AG09309 (cell line): ENCODE data around the gene SRCIN1.

Source experiments
- DNase-seq: peaks from one replicate; pipeline ENCODE4 v3.0.0-alpha.2; 2010; ENCODE audit warnings: low read depth
- H3K4me3 ChIP-seq: 2 replicates; pipeline ENCODE4 v1.5.1; 2011; ENCODE audit warnings: mild to moderate bottlenecking, low read depth, low read length, moderate library complexity; ENCODE audit not compliant: control insufficient read depth
- TF ChIP-seq, protein P1 (sequence below): IDR thresholded peaks from 2 replicates; pipeline ENCODE4 v1.5.1; 2011; ENCODE audit warnings: mild to moderate bottlenecking, low read depth, low read length, inconsistent platforms; ENCODE audit not compliant: insufficient read depth, control insufficient read depth; ENCODE audit errors: missing control alignments

SRCIN1 gene

GRCh38 chr17:38574712-38575111, 31.0 kb downstream of the SRCIN1 start:
- DNase-seq = no peak
- H3K4me3 ChIP-seq = no peak overlapping the region
- TF ChIP-seq, protein P1, sequence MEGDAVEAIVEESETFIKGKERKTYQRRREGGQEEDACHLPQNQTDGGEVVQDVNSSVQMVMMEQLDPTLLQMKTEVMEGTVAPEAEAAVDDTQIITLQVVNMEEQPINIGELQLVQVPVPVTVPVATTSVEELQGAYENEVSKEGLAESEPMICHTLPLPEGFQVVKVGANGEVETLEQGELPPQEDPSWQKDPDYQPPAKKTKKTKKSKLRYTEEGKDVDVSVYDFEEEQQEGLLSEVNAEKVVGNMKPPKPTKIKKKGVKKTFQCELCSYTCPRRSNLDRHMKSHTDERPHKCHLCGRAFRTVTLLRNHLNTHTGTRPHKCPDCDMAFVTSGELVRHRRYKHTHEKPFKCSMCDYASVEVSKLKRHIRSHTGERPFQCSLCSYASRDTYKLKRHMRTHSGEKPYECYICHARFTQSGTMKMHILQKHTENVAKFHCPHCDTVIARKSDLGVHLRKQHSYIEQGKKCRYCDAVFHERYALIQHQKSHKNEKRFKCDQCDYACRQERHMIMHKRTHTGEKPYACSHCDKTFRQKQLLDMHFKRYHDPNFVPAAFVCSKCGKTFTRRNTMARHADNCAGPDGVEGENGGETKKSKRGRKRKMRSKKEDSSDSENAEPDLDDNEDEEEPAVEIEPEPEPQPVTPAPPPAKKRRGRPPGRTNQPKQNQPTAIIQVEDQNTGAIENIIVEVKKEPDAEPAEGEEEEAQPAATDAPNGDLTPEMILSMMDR = no peak

DNA sequence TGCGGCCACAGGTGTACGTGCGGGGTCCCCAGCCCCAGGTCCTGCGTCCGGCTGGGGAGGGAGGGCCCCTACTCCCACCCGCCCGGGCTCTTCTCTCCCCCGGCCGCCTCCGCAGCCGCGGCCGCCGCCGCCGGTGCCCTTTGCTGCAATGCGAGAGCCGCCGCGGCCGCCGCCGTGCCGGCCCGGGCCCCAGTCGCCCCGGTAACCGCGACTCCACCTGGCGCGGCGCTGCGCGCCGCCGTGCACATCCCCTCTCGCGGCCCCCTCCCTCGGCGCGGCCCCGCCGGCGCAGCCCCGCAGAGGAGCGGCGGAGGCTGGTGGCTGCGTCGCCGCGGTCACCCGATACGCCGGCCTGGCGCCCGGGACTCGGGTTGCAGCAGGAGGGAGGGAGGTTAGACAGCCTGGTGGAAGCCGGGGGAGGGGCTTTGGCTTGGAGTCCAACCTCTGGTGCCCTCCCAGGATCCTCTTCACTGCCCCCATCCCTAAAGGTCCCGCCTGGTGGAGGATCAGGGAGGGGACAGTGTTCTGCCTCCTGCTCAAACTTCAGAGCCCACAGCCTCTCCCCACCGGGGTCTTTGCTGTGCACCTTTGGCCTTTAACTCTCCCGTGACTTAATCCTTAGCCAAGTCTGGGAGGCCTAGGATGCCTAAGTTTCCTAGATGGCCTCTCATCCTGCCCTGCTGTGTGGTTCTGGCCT, 32.9 kb downstream of the SRCIN1 start:
- H3K4me3 ChIP-seq = no peak overlapping the region
- TF ChIP-seq, protein P1 = no peak
- no peak for DNase-seq

DNA sequence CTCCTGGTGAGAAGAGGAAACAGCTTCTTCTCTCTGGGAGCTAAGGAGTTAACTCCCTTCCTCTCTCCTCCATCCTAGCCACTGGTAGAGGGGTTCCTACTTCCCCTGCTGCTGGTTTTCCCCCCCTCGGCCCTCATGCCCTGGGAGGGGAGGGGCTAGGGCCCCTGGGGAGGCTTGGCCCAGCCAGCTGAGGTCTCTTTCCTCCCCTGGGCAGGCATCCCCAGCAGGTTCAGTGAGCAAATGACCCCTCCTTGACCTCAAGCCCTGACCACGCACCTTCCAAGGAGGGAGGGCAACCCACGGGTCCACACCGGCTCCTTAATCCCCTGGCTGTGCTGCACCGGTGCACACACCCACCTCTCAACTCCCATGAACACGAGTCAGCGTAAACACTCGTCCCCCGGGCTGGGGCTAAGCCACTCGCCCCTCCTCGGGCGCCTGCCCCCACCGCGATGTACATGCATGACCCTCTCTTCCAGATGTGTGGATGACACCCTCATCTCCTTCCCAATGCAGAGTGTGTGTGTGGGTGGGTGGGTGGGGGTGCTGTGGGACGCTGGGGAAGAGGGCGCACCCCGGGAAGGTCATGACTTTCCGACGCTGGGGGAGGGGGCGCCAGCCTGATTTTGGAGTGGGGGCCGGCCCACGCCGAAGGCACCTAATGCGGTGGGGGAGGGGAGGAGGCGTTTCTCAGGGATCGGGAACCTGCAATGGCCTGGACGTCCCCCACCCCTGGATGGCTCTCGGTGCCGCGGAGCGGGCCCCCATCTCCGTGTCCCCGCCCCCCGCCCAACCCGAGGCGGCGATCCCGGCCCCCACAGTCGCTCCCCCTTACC, 33.7 kb downstream of the SRCIN1 start:
- DNase-seq = no peak
- H3K4me3 ChIP-seq = no peak overlapping the region
- TF ChIP-seq, protein P1 = no peak

DNA sequence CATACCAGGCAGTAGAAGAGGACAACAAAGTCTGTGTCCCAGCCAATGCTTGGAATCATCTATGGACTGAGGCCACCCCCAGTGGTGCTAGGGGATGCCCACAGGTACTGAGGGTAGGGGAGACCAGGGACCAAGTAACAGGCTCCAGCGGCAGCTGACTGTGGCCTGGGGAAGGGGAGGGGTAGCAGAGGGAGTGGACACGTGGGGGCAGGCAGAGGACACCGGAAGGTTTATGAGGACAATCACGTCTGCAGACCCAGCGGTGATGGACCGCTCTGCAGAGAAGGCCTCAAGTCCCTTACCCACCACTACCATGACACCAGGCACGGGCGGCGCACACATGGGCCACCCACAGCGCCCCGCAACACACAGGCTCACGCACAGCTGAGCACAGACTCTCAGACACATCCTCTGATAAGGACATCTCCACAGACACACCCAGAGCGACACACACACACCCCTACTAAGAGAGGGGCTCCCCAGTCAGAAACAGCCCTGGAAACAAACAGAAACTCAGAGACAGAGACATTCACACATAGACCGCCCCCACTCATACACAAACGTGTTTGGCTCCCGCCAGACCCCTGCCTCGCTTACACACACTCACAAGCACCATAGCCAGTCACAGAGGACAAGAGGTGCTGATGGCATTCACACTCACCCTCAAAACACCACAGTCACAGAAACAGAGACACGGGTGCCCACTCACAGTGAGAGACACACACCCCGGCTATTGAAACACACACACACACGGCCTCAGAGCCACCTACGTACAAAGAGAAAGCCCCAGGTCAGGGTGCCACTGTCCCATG, 35.8 kb downstream of the SRCIN1 start:
- TF ChIP-seq, protein P1 = no peak
- DNase-seq = no peak
- H3K4me3 ChIP-seq = no peak overlapping the region

DNA sequence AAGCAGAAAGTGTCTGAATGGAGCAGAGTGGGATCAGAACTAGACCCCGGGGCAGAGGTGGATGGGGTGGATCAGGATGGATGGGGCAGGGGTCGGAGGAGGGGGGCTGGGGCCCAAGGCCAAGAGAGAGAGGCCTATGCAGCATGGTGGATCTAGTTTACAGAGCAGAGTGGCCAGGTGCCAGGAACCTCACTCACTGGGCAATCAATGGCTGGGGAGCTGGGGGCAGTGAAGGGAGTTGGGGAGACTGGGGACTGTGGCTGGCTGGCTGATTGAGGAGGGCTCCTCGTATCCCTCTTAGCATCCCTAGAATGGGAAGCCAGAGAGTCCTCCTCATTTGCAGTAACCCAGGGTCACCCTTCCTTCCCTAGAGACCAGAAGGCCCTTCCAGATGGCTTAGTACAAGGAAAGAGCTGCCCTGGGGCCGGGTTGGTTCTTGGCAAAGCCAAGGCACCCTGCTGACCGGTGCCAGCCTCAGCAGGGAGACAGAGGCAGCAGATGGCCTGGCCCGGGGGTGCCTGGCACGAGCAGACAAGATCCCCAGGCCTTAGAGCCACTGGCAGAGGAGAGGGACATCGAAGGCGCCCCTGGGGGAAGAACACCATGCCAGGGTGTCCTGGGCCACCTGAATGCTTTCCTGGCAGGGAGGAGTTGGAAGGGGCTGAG, 36.8 kb downstream of the SRCIN1 start:
- TF ChIP-seq, protein P1 = no peak
- DNase-seq = no peak
- no peak overlapping the region for H3K4me3 ChIP-seq

- TF ChIP-seq, protein P1 = no peak
- H3K4me3 ChIP-seq = no peak overlapping the region
- no peak for DNase-seq
Measured at GRCh38 chr17:38568274-38568673, 37.5 kb downstream of the SRCIN1 start.
